ENCODE data around the gene DAB2IP.
"Not testable (repeated sequence)": the region's sequence is repeated elsewhere in the genome, so short reads cannot be mapped to it uniquely, and the experiment has no call there.

DAB2IP gene

DNA sequence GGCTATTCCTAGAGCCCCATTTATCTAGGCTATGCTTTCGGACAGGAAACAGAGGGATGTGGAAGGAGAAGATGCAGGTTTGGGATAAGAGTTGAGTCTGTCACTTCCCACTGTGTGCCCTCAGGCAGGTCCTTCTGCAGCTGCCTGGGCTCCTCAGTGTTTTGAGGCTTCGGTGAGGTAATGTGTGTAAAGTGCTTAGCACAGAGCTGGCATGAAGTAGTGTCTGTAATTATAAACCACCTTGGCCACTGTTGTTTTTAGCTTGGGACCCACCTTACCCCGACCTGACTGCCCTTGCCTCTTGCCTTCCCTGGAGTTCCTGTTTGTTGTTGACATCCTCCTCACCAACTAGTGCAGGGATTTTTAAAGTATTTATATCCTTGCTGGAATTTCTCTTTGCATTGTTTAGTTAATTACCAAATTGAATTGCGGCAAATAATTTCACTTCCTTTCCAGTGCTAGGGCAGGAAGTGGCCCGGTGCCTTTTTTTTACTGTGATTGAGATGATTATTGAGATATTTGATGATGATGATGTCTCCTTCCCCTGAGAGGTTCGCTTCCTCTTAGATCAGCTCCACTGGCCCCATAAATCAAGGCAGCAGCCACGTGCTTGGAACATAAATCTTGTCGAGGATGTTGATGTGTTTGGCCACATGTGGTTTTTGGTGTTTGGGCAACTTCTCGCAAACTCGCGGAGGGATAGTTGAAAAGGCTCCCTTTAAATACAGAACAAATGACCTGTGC, 38.3 kb upstream of the DAB2IP start:
- no peaks in the 10 kb centered on the region for H3K27me3 ChIP-seq (replicated peaks; ENCODE audit: control insufficient read depth, insufficient read depth, low read length, poor library complexity, severe bottlenecking)
- H3K4me3 ChIP-seq (ENCODE audit: insufficient read depth, low read depth, low read length, poor library complexity, severe bottlenecking), result no peak overlapping the region
- no peaks in the 10 kb centered on the region for H3K9me3 ChIP-seq (ENCODE audit: control insufficient read depth, low read length)
- no peak for DNase-seq
- no peak overlapping the region for H3K27ac ChIP-seq (ENCODE audit: insufficient read depth, low read length, poor library complexity, severe bottlenecking)
- H3K36me3 ChIP-seq (ENCODE audit: control insufficient read depth, insufficient read depth, low read length), result no peaks in the 10 kb centered on the region
- H3K4me1 ChIP-seq (ENCODE audit: control insufficient read depth, insufficient read depth, low read length, poor library complexity, severe bottlenecking), result no peaks in the 10 kb centered on the region

- H3K27ac ChIP-seq (ENCODE audit: insufficient read depth, low read length, poor library complexity, severe bottlenecking), result no peak overlapping the region
- no peak for DNase-seq
- no peaks in the 10 kb centered on the region for H3K36me3 ChIP-seq (ENCODE audit: control insufficient read depth, insufficient read depth, low read length)
- H3K9me3 ChIP-seq (ENCODE audit: control insufficient read depth, low read length), result no peaks in the 10 kb centered on the region
- H3K27me3 ChIP-seq (replicated peaks; ENCODE audit: control insufficient read depth, insufficient read depth, low read length, poor library complexity, severe bottlenecking), result no peaks in the 10 kb centered on the region
- H3K4me1 ChIP-seq (ENCODE audit: control insufficient read depth, insufficient read depth, low read length, poor library complexity, severe bottlenecking), result no peaks in the 10 kb centered on the region
- H3K4me3 ChIP-seq (ENCODE audit: insufficient read depth, low read depth, low read length, poor library complexity, severe bottlenecking), result no peak overlapping the region
Measured at GRCh38 chr9:121616123-121616755, 35.2 kb upstream of the DAB2IP start.

GRCh38 chr9:121618504-121618903, 32.9 kb upstream of the DAB2IP start:
- no peaks in the 10 kb centered on the region for H3K9me3 ChIP-seq (ENCODE audit: control insufficient read depth, low read length)
- no peaks in the 10 kb centered on the region for H3K27me3 ChIP-seq (replicated peaks; ENCODE audit: control insufficient read depth, insufficient read depth, low read length, poor library complexity, severe bottlenecking)
- no peaks in the 10 kb centered on the region for H3K36me3 ChIP-seq (ENCODE audit: control insufficient read depth, insufficient read depth, low read length)
- H3K4me1 ChIP-seq (ENCODE audit: control insufficient read depth, insufficient read depth, low read length, poor library complexity, severe bottlenecking), result no peaks in the 10 kb centered on the region
- no peak for DNase-seq
- no peak overlapping the region for H3K4me3 ChIP-seq (ENCODE audit: insufficient read depth, low read depth, low read length, poor library complexity, severe bottlenecking)
- no peak overlapping the region for H3K27ac ChIP-seq (ENCODE audit: insufficient read depth, low read length, poor library complexity, severe bottlenecking)

DNA sequence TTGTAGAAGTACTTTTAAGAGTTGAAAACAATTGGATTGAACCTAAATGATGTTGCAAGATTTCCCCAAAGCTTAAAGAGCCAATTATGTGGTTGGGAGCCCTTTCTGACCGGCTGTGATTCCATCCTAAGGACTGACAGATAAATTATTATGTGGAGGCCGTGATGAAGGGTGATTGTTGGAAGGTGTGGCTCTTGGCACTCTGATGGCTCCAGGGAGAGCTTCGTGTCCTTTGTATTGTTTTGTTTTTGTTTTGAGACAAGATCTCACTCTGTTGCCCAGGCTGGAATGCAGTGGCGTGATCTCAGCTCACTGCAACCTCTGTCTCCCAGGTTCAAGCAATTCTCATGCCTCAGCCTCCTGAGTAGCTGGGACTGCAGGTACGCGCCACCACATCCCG, 32.5 kb upstream of the DAB2IP start:
- not testable (repeated sequence) for H3K9me3 ChIP-seq (ENCODE audit: control insufficient read depth, low read length); H3K36me3 ChIP-seq (ENCODE audit: control insufficient read depth, insufficient read depth, low read length); H3K4me1 ChIP-seq (ENCODE audit: control insufficient read depth, insufficient read depth, low read length, poor library complexity, severe bottlenecking); H3K4me3 ChIP-seq (ENCODE audit: insufficient read depth, low read depth, low read length, poor library complexity, severe bottlenecking); H3K27ac ChIP-seq (ENCODE audit: insufficient read depth, low read length, poor library complexity, severe bottlenecking); H3K27me3 ChIP-seq (replicated peaks; ENCODE audit: control insufficient read depth, insufficient read depth, low read length, poor library complexity, severe bottlenecking); DNase-seq

DNA sequence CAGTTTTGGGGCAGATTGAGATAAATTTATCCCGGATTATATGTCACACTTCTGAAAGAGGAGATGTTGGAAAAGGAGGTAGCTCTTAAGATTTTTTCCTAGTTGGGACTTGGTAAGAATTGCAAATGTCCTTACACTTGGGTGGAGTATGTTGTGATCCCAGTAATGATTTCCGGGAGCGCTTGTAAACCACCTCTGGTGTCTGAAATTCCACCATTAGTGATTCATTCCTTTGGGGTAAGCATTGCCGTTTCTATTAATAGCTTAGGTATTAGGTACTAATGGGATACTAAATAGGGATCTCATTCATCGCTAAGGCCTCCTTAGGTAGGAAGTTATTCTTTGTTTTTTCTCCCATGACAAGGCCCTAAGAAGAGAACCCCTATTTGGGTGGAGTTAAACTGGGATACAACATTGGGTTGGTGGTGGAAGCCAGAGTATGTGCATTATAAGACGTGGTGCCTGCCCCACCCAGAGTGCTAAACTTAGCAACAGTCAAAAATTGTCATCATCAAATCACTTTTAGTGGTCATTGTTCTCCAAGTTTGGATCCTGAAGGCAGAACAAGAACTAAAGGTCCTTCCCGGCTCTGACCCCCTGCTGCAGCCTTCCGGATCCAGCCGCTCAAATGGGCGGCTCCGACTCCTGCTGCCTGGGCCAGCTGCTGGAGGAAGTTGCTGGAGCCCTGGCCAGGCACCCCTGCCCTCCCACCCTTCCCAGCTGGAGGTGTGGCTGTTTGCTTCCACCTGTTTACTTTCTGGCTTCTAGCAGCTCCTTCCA, 31.7 kb upstream of the DAB2IP start:
- Histone ChIP-seq H3K36me3 (ENCODE audit: control insufficient read depth, insufficient read depth, low read length) (no peaks in the 10 kb centered on the region), H3K9me3 (ENCODE audit: control insufficient read depth, low read length) (no peaks in the 10 kb centered on the region), H3K27ac (ENCODE audit: insufficient read depth, low read length, poor library complexity, severe bottlenecking) (no peak overlapping the region), H3K27me3 (replicated peaks; ENCODE audit: control insufficient read depth, insufficient read depth, low read length, poor library complexity, severe bottlenecking) (no peaks in the 10 kb centered on the region), H3K4me1 (ENCODE audit: control insufficient read depth, insufficient read depth, low read length, poor library complexity, severe bottlenecking) (no peaks in the 10 kb centered on the region), H3K4me3 (ENCODE audit: insufficient read depth, low read depth, low read length, poor library complexity, severe bottlenecking) (no peak overlapping the region)
- no peak for DNase-seq

DNA sequence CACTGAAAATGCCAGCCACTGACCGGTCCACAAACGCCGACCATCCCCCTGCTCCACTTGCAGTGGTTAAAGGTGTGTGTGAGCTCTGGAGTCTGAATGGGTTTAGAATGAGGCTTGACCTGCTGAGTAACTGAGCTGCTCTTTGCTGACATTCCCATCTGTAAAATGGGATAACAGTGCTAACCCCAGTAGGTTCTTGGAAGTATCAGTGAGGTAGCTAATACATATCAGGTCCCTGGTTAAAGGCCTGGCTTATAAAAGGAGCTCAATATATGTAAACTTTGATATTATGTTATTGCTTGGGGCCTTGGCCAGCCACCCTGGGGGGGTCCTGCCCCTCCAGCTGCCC, 31.1 kb upstream of the DAB2IP start:
- Histone ChIP-seq H3K9me3 (ENCODE audit: control insufficient read depth, low read length) (no peaks in the 10 kb centered on the region), H3K4me3 (ENCODE audit: insufficient read depth, low read depth, low read length, poor library complexity, severe bottlenecking) (no peak overlapping the region), H3K36me3 (ENCODE audit: control insufficient read depth, insufficient read depth, low read length) (no peaks in the 10 kb centered on the region), H3K4me1 (ENCODE audit: control insufficient read depth, insufficient read depth, low read length, poor library complexity, severe bottlenecking) (no peaks in the 10 kb centered on the region), H3K27ac (ENCODE audit: insufficient read depth, low read length, poor library complexity, severe bottlenecking) (no peak overlapping the region), H3K27me3 (replicated peaks; ENCODE audit: control insufficient read depth, insufficient read depth, low read length, poor library complexity, severe bottlenecking) (no peaks in the 10 kb centered on the region)
- DNase-seq, result no peak

DNA sequence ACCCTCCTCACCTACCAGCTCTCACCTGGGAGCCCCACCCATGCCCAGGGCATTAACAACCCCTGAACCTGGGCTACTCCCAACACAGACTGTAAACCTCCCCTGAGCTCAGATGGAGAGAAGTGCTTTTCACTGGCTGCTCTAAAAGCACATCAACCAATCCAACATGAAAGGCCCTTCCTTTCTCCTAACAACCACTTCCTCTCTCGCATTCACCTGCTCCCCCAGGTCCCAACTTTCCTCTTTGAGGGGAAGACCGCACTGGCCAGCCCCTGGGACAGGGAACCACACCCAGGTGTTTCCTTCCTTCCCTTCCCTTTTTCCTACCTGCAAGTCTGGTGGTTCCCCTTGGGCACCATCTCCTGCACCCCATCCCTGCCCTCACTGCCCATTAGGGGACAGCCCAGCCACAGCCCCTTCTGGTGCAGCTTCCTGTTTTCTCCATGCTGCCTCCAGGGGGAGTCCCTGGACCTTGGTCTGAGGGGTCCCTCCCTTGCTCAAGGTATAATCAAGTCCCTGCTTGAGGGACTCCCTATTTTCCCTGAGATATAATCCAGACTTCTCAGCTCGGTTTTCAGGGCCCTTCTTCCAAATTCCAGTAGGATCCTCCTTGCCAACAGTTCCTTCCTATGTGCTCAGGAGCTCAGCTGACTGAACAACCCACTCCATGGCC, 30.5 kb upstream of the DAB2IP start:
- no peak for DNase-seq
- Histone ChIP-seq H3K4me3 (ENCODE audit: insufficient read depth, low read depth, low read length, poor library complexity, severe bottlenecking) (no peak overlapping the region), H3K27ac (ENCODE audit: insufficient read depth, low read length, poor library complexity, severe bottlenecking) (no peak overlapping the region), H3K27me3 (replicated peaks; ENCODE audit: control insufficient read depth, insufficient read depth, low read length, poor library complexity, severe bottlenecking) (no peaks in the 10 kb centered on the region), H3K9me3 (ENCODE audit: control insufficient read depth, low read length) (no peaks in the 10 kb centered on the region), H3K4me1 (ENCODE audit: control insufficient read depth, insufficient read depth, low read length, poor library complexity, severe bottlenecking) (no peaks in the 10 kb centered on the region), H3K36me3 (ENCODE audit: control insufficient read depth, insufficient read depth, low read length) (no peaks in the 10 kb centered on the region)

DNA sequence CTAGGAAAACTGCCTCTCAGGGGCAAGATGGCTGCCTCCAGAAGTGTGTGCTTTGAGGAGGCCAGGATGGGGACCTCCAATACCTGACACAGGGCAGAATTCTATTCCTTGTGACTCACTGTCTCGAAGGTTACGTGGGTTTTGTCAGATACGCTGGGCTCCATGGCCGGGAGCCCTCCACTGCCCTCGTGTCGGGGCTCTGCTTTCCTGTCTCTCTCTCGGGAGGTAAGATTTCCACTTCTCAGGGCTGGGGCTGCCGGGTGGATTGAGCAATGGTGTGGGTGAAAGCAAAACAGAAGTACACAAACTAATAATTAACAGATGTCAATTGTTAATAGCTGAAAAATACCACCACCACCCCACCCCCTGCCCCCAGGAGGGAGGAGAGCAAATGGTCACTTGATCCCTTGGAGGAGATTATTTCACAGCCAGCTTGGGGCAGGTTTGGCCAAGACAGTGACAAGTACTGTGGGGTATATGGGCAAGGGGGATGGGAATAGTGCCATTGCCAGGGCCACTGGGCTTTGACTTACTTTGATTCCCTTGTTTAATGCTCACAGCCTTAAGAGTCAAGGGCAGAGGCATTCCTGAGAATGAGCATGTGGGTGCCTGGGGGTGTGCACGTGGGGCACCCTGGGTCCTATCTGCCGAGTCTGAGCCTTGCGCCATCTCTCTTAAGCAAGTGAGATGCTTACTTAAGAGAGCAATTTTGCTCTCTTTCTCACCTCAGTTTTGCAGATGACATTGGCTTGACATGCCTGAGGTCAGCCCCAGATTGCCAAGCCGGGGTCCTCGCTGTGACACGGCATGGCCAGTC, 28.8 kb upstream of the DAB2IP start:
- Histone ChIP-seq H3K4me1 (ENCODE audit: control insufficient read depth, insufficient read depth, low read length, poor library complexity, severe bottlenecking) (no peaks in the 10 kb centered on the region), H3K27ac (ENCODE audit: insufficient read depth, low read length, poor library complexity, severe bottlenecking) (no peak overlapping the region), H3K27me3 (replicated peaks; ENCODE audit: control insufficient read depth, insufficient read depth, low read length, poor library complexity, severe bottlenecking) (no peaks in the 10 kb centered on the region), H3K36me3 (ENCODE audit: control insufficient read depth, insufficient read depth, low read length) (no peaks in the 10 kb centered on the region), H3K4me3 (ENCODE audit: insufficient read depth, low read depth, low read length, poor library complexity, severe bottlenecking) (no peak overlapping the region), H3K9me3 (ENCODE audit: control insufficient read depth, low read length) (no peaks in the 10 kb centered on the region)
- no peak for DNase-seq

DNA sequence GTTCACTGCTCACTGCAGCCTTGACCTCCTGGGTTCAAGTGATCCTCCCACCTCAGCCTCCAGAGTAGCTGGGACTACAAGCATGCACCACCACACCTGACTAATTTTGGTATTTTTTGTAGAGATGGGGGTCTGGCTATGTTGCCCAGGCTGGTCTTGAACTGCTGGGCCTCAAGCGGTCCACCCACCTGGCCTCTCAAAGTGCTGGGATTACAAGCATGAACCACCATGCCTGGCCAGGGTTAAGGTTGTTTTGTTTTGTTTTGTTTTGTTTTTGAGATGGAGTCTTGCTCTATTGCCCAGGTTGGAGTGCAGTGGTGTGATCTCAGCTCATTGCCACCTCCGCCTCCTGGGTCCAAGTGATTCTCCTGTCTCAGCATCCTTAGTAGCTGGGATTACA, 28.0 kb upstream of the DAB2IP start:
- not testable (repeated sequence) for H3K36me3 ChIP-seq (ENCODE audit: control insufficient read depth, insufficient read depth, low read length); H3K27me3 ChIP-seq (replicated peaks; ENCODE audit: control insufficient read depth, insufficient read depth, low read length, poor library complexity, severe bottlenecking); DNase-seq; H3K9me3 ChIP-seq (ENCODE audit: control insufficient read depth, low read length); H3K4me3 ChIP-seq (ENCODE audit: insufficient read depth, low read depth, low read length, poor library complexity, severe bottlenecking); H3K27ac ChIP-seq (ENCODE audit: insufficient read depth, low read length, poor library complexity, severe bottlenecking); H3K4me1 ChIP-seq (ENCODE audit: control insufficient read depth, insufficient read depth, low read length, poor library complexity, severe bottlenecking)

Data from effector memory CD4-positive, alpha-beta T cell (primary cell).